C4-2B (cell line): ENCODE data around the gene NEO1.

Experiments used
- H3K27ac ChIP-seq: fragments of 450-650 bp; 2 replicates; pipeline ENCODE4 v1.5.1; 2017
- ZFX ChIP-seq: fragments of 450-650 bp; IDR thresholded peaks from 2 replicates; pipeline ENCODE4 v1.6.1; 2017
- TF ChIP-seq, protein P1 (sequence below): fragments of 450-650 bp; conservative IDR thresholded peaks from 2 replicates; pipeline ENCODE4 v1.5.1; 2017; ENCODE audit warnings: mild to moderate bottlenecking

Gene NEO1

DNA sequence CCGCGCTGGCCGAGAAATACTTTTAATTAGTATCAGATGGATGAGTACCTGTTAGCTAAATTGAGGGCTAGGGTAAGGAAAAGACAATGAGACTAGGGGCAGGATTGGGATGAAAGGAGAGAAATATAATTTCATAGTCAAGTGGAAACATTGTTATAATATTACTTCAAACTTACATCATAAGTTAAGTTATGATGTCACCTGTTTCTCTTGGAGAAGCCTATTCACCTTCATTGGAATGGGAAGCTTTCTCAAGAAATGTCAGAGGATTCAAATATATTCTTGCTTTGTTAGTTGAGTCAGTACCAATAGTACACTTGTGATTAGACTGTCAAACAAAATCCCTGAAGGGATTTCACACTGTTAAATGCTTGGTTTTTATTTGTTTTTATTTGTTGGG, 116.2 kb downstream of the NEO1 start:
- no peak for TF ChIP-seq ZFX
- TF ChIP-seq, protein P1, sequence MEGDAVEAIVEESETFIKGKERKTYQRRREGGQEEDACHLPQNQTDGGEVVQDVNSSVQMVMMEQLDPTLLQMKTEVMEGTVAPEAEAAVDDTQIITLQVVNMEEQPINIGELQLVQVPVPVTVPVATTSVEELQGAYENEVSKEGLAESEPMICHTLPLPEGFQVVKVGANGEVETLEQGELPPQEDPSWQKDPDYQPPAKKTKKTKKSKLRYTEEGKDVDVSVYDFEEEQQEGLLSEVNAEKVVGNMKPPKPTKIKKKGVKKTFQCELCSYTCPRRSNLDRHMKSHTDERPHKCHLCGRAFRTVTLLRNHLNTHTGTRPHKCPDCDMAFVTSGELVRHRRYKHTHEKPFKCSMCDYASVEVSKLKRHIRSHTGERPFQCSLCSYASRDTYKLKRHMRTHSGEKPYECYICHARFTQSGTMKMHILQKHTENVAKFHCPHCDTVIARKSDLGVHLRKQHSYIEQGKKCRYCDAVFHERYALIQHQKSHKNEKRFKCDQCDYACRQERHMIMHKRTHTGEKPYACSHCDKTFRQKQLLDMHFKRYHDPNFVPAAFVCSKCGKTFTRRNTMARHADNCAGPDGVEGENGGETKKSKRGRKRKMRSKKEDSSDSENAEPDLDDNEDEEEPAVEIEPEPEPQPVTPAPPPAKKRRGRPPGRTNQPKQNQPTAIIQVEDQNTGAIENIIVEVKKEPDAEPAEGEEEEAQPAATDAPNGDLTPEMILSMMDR: no peak
- H3K27ac ChIP-seq: no peak overlapping the region

DNA sequence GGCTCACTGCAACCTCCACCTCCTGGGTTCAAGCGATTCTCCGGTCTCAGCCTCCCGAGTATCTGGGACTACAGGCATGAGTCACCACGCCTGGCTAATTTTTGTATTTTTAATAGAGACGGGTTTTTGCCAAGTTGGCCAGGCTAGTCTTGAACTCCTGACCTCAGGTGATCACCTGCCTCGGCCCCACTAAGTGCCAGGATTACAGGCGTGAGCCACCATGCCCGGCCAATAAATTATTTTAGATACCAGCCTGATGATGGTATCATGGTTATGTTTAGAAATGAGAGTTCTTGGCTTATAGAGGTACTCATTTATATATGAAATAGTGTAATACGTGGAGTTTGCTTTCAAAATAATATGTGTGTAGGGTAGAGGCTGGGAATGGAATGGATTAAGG, 119.4 kb downstream of the NEO1 start:
- no peak for TF ChIP-seq ZFX
- TF ChIP-seq, protein P1: no peak
- no peak overlapping the region for H3K27ac ChIP-seq

DNA sequence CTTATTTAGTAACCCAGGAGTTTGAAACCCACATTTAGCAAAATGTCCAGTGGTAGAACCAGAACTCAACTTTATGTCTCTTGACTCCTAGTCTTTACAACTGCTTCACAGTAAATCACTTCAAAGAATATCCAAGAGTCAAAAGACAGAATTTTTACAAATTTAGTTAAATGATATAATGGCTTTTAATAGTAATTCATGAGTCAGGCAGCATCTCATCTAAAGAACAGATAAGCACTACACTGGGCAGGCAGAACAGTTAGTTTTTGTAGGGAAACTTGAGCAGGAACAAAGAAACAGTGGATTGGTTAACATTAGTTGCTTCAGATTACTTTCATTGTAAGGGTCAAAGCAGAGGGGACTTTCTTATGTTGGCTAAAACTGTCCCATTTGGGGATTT, 120.2 kb downstream of the NEO1 start:
- TF ChIP-seq ZFX: no peak
- TF ChIP-seq, protein P1: no peak
- H3K27ac ChIP-seq: no peak overlapping the region

DNA sequence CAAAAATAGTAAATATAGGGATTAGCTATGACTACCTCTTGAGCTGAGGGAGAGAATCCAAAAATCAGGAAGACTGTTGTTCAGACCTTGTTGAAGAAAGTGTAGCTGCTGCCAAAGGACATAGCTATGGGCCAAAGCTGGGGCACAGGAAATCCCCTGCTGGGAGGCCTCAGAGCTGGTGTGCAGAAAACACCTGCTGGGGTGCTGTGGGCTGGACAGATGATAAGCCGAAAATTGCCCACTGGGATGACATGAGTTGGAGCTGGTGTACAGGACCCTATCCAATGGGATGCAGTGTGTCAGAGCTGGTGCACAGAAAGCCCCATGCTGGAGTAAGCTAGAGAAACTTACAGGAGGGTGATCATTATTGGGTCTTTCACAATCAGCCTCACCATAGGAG, 121.9 kb downstream of the NEO1 start:
- TF ChIP-seq ZFX: no peak
- TF ChIP-seq, protein P1: no peak
- H3K27ac ChIP-seq: no peak overlapping the region

DNA sequence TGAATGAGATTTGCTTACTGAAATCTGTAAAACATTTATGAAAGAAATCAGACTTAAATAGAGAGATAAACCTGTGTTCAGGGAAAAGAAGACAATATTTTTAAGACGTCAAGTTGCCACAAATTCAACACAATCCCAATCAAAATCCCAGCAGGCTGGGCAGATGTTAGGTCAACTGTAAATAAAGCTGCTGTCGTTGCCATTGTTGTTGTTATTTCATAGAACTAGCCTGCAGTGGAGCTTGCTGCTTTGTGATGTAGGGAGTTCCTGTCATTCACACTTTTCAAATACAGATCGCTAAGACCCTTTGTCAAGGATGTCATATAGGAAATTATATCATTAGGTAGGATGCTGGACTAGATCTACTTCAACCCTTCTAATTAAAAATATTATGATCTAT, 123.1 kb downstream of the NEO1 start:
- TF ChIP-seq, protein P1: no peak
- TF ChIP-seq ZFX: no peak

DNA sequence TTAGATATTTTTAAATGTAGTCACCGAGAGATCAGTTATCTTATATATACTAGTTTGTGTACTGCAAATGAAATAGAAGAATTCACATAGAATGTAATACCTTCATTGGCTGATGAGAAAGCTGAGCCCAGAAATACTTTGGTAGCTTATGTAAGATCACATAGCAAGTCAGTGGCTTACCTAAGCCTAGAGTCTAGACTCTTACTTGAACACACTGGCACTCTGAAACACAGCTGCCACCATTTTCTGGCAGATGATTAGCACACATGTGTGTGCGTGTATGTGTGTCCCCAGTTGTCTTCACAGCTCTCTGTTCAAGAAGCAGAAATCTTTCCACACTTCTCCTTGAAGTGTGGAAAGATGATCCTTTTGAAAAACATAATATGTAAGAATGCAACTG, 124.3 kb downstream of the NEO1 start:
- TF ChIP-seq, protein P1: no peak
- no peak for TF ChIP-seq ZFX
- no peak overlapping the region for H3K27ac ChIP-seq

More for the DNA sequence above, 123.1 kb downstream of the NEO1 start:
- no peak overlapping the region for H3K27ac ChIP-seq

DNA sequence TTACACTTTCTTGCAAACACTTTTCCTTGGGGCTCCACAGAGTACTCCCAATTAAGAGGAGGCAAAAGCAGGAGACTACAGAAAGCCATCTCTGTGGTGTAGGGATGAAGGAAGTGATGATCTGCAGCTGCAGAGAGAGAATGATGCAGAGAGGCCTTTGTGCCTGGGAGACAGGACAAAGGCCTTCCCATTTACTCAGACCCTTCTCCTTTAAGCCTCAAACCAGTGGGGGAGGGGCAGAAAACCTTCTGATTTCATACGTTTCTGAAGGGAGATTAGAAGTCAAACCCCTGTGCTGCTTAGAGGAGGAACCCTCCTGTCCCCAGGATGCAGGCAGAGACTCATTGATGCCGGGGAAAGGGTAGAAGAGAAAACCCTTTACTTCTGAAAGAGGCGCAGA, 130.8 kb downstream of the NEO1 start:
- no peak overlapping the region; the same call in 1 of the 2 replicates for H3K27ac ChIP-seq
- TF ChIP-seq, protein P1: no peak
- TF ChIP-seq ZFX: no peak
